GM12878 (cell line): ENCODE data around the gene MAP1LC3B. TPM values are rescaled to one million over a fixed set of nuclear protein-coding genes. Genes with fewer than 3 reads are reported as not detected.

Experiments
- ATAC-seq: fragments of 200-7000 bp; cut with Tn5 transposase; 3 replicates; pipeline ENCODE4 v1.9.1; 2020; ENCODE audit warnings: mild to moderate bottlenecking, moderate library complexity
- BruUV-seq: library from RNA; stranded (reverse); fragments of 400-500 nt; replicated peaks from 2 replicates; lab custom pipeline; 2021; lab: Mats Ljungman, UMichigan
- CTCF ChIA-PET: fragments of 300-600 bp; sonication (Branson Sonifier 250); formaldehyde crosslinking; extraction: SDS; loops from one replicate; lab custom pipeline; 2021; ENCODE audit warnings: inconsistent platforms; lab: Yijun Ruan, JAX
- POLR2A ChIA-PET: fragments of 350-600 bp; formaldehyde crosslinking; extraction: SDS; loops from one replicate; lab custom pipeline; 2021; ENCODE audit warnings: inconsistent platforms; lab: Charles Lee
- RAD21 ChIA-PET: fragments of 300-600 bp; sonication (Branson Sonifier 250); formaldehyde crosslinking; loops from one replicate; lab custom pipeline; 2023; ENCODE audit warnings: antibody characterized with exemption; ENCODE audit not compliant: unreplicated experiment; lab: Charles Lee
- SMC1A ChIA-PET: fragments of 300-600 bp; sonication (Branson Sonifier 250); formaldehyde crosslinking; loops from one replicate; lab custom pipeline; 2023; ENCODE audit not compliant: unreplicated experiment, uncharacterized antibody; lab: Charles Lee
- DNase-seq: peaks from one replicate; pipeline ENCODE4 v3.0.0-alpha.2; 2011; ENCODE audit warnings: low read depth, low spot score
- FAIRE-seq: peaks from 3 replicates; lab custom pipeline; 2011; peaks lifted over from hg19 to GRCh38; lab: Jason Lieb, UNC
- H2AFZ ChIP-seq: 2 replicates; pipeline ENCODE4 v1.6.0; 2011; ENCODE audit warnings: low read depth, low read length, control low read depth; ENCODE audit not compliant: control insufficient read depth
- H3K27ac ChIP-seq: 2 replicates; pipeline ENCODE4 v1.5.1; 2011; ENCODE audit warnings: control low read depth; ENCODE audit not compliant: control insufficient read depth, insufficient read depth
- H3K27me3 ChIP-seq, 2 experiments: replicated peaks in 1 of 2; 2 replicates each; pipeline versions ENCODE4 v1.6.0 to v1.6.1; 2011; ENCODE audit warnings: low read length in 1 of 2; ENCODE audit not compliant: control insufficient read depth in 2 of 2, insufficient read depth in 2 of 2
- H3K36me3 ChIP-seq, 2 experiments: 2 replicates each; pipeline ENCODE4 v1.5.1; 2011; ENCODE audit warnings: low read length in 1 of 2; ENCODE audit not compliant: control insufficient read depth in 2 of 2, insufficient read depth in 2 of 2
- H3K4me1 ChIP-seq: 2 replicates; pipeline ENCODE4 v1.6.1; 2011; ENCODE audit warnings: mild to moderate bottlenecking, low read length, moderate library complexity, mixed read lengths; ENCODE audit not compliant: control insufficient read depth, insufficient read depth
- H3K4me2 ChIP-seq: 2 replicates; pipeline ENCODE4 v1.6.0; 2011; ENCODE audit warnings: control low read depth; ENCODE audit not compliant: control insufficient read depth, insufficient read depth
- H3K4me3 ChIP-seq: fragments of 200-600 bp; sonication (generic); 2 replicates; pipeline ENCODE4 v1.5.1; 2016
- H3K79me2 ChIP-seq: 2 replicates; pipeline ENCODE4 v1.6.0; 2011; ENCODE audit warnings: low read length; ENCODE audit not compliant: control insufficient read depth, insufficient read depth
- H3K9ac ChIP-seq: 2 replicates; pipeline ENCODE4 v1.8.0; 2011; ENCODE audit warnings: low read length, control low read depth, mixed read lengths; ENCODE audit not compliant: control insufficient read depth, insufficient read depth
- H3K9me3 ChIP-seq: replicated peaks from 3 replicates; pipeline ENCODE4 v1.5.1; 2011; ENCODE audit warnings: mild to moderate bottlenecking, low read length; ENCODE audit not compliant: control insufficient read depth, insufficient read depth
- H4K20me1 ChIP-seq: 2 replicates; pipeline ENCODE4 v1.6.0; 2011; ENCODE audit not compliant: control insufficient read depth, insufficient read depth
- BCLAF1 ChIP-seq: fragments of 450-650 bp; IDR thresholded peaks from 2 replicates; pipeline ENCODE4 v1.6.1; 2017; ENCODE audit warnings: antibody characterized with exemption, mild to moderate bottlenecking, moderate library complexity
- FOS ChIP-seq: IDR thresholded peaks from 3 replicates; pipeline ENCODE4 v1.6.1; 2011; ENCODE audit warnings: borderline replicate concordance; ENCODE audit not compliant: insufficient read length; ENCODE audit errors: extremely low read depth
- HCFC1 ChIP-seq: fragments of 150-350 bp; IDR thresholded peaks from 2 replicates; pipeline ENCODE4 v1.6.1; 2014; ENCODE audit warnings: low read length
- IRF3 ChIP-seq: fragments of 450-650 bp; IDR thresholded peaks from 2 replicates; pipeline ENCODE4 v1.6.1; 2014; ENCODE audit warnings: mild to moderate bottlenecking
- LARP7 ChIP-seq: fragments of 450-650 bp; IDR thresholded peaks from 2 replicates; pipeline ENCODE4 v1.6.1; 2017; ENCODE audit warnings: mild to moderate bottlenecking
- NFXL1 ChIP-seq: fragments of 450-650 bp; IDR thresholded peaks from 2 replicates; pipeline ENCODE4 v1.6.1; 2017; ENCODE audit warnings: antibody characterized with exemption, mild to moderate bottlenecking, borderline replicate concordance
- PBX3 ChIP-seq: IDR thresholded peaks from 2 replicates; pipeline ENCODE4 v1.6.1; 2011; ENCODE audit warnings: mild to moderate bottlenecking, low read depth, low read length, moderate library complexity; ENCODE audit not compliant: insufficient replicate concordance
- SMAD1 ChIP-seq: fragments of 450-650 bp; IDR thresholded peaks from 2 replicates; pipeline ENCODE4 v1.6.1; 2018; ENCODE audit warnings: mild to moderate bottlenecking, low read depth; ENCODE audit not compliant: partially characterized antibody
- SREBF2 ChIP-seq: IDR thresholded peaks from 2 replicates; pipeline ENCODE4 v1.6.1; 2012; ENCODE audit warnings: mild to moderate bottlenecking, low read length
- TCF12 ChIP-seq: IDR thresholded peaks from 2 replicates; pipeline ENCODE4 v1.6.1; 2011; ENCODE audit warnings: low read depth, mild to moderate bottlenecking, low read length
- ZNF207 ChIP-seq: fragments of 450-650 bp; IDR thresholded peaks from 2 replicates; pipeline ENCODE4 v1.6.1; 2014; ENCODE audit warnings: antibody characterized with exemption, mild to moderate bottlenecking, borderline replicate concordance
- WGBS: methylation state at CpG from one replicate; pipeline ENCODE4 v1.1.6; 2016; ENCODE audit warnings: low lambda C conversion rate; ENCODE audit not compliant: insufficient replicate concordance, insufficient coverage; ENCODE audit errors: missing lambda C conversion rate; 5-methylcytosine and 5-hydroxymethylcytosine counted together
- in situ Hi-C: fragments of 300-500 bp; cut with MboI; formaldehyde crosslinking; loops from 9 replicates; pipeline ENCODE4 v1.14.3; 2018; ENCODE audit warnings: mixed read lengths
- intact Hi-C: fragments of 100-400 bp; cut with micrococcal nuclease; formaldehyde crosslinking; loops from one replicate; pipeline ENCODE4 v1.14.2; 2022; ENCODE audit not compliant: unreplicated experiment
- polyA plus RNA-seq, 11 experiments: library from polyadenylated mRNA; depleted of rRNA in 4 of 11; unstranded in 6 of 11; stranded (reverse) in 5 of 11; fragments of >200 nt; fragmentation: Nextera tagmentation in 4 of 11; fragmentation: Illumina TruSeq in 1 of 11; extraction: Ambion mirVana in 4 of 11; extraction: Trizol in 1 of 11; gene quantifications; 1 replicate in 1 of 11; 2 replicates in 10 of 11; pipeline versions ENCODE4 v1.2.1 to v1.2.3, GENCODE V29; 2011 to 2016; ENCODE audit warnings: inconsistent platforms in 2 of 11, missing spikeins in 2 of 11, low read depth in 1 of 11
- total RNA-seq, 4 experiments: library from RNA; depleted of rRNA in 3 of 4; stranded (reverse); fragments of >200 nt in 3 of 4; fragmentation: Illumina TruSeq in 1 of 4; extraction: Trizol in 1 of 4; gene quantifications; 2 replicates each; pipeline versions ENCODE4 v1.2.1 to v1.2.3, GENCODE V29; 2013 to 2021

MAP1LC3B gene
- total and polyA plus RNA-seq, 10 of the 15 experiments (the other 5 are each of a cell fraction or from before 2014, with no cell fraction given): 6.1 to 42.8 (median 13.7) TPM

- SMC1A ChIA-PET: no interaction called here
- ATAC-seq (no peak), FAIRE-seq (no peak), DNase-seq (no peak)
- peaks cover 11% of the 10 kb centered on the region for H3K4me1 ChIP-seq
- intact Hi-C loops: no loop called here
- no peak overlapping the region for H2AFZ ChIP-seq
- H3K4me3 ChIP-seq: no peak overlapping the region
- POLR2A ChIA-PET: no interaction called here
- 79% methylated on average over 14 of the region's 14 CpGs for WGBS
- H3K27me3 ChIP-seq: peaks cover 0 to 5% of the 10 kb centered on the region in 2 experiments; a peak in 2 of 4 replicates
- H4K20me1 ChIP-seq: no peaks in the 10 kb centered on the region; the same call in none of the 2 replicates
- no TSS peak for BruUV-seq
- no peak overlapping the region for H3K9ac ChIP-seq
- H3K27ac ChIP-seq: no peak overlapping the region
- H3K9me3 ChIP-seq: no peaks in the 10 kb centered on the region; the same call in 2 of the 3 replicates
- no peak overlapping the region for H3K4me2 ChIP-seq
- in situ Hi-C loops: no loop called here
- H3K79me2 ChIP-seq: no peaks in the 10 kb centered on the region
- CTCF ChIA-PET: no interaction called here
- RAD21 ChIA-PET: no interaction called here
- TF ChIP-seq ZNF207: no peak
- TF ChIP-seq SMAD1: no peak
- TF ChIP-seq BCLAF1: no peak
- TF ChIP-seq PBX3: no peak
- TF ChIP-seq FOS: no peak
- no peak for TF ChIP-seq LARP7
- no peak for TF ChIP-seq TCF12
- TF ChIP-seq SREBF2: no peak
- no peak for TF ChIP-seq HCFC1
- no peak for TF ChIP-seq NFXL1
- TF ChIP-seq IRF3: no peak
- no peaks in the 10 kb centered on the region for H3K36me3 ChIP-seq
Measured at GRCh38 chr16:87410968-87411367, 18.8 kb downstream of the MAP1LC3B start.
